Right atrium auricular region (tissue), 2 donors: ENCODE data around the gene HPCAL1. TPM values are rescaled to one million over a fixed set of nuclear protein-coding genes. Genes with fewer than 3 reads are reported as not detected.

Experiments
- DNase-seq: peaks from one replicate; pipeline ENCODE4 v3.0.0-alpha.2; 2019; ENCODE audit warnings: low spot score
- H3K27ac ChIP-seq, 2 donors: fragments of 200-600 bp; sonication (generic); 1 replicate in 1 of 2; 2 replicates in 1 of 2; pipeline ENCODE4 v1.5.1; 2016 to 2019
- H3K27me3 ChIP-seq, 2 donors: fragments of 200-600 bp; sonication (generic); one replicate each; pipeline versions ENCODE4 v1.5.1 to v1.6.0; 2017 to 2019
- H3K36me3 ChIP-seq: fragments of 200-600 bp; sonication (generic); one replicate; pipeline ENCODE4 v1.5.1; 2016
- H3K4me1 ChIP-seq, 2 donors: fragments of 200-600 bp; sonication (generic); one replicate each; pipeline versions ENCODE4 v1.5.1 to v1.6.0; 2017 to 2019
- H3K4me3 ChIP-seq, 2 donors: fragments of 200-600 bp; sonication (generic); 1 replicate in 1 of 2; 2 replicates in 1 of 2; pipeline ENCODE4 v1.5.1; 2017 to 2019; ENCODE audit warnings: mild to moderate bottlenecking in 1 of 2, moderate library complexity in 1 of 2
- H3K9me3 ChIP-seq, 2 donors: fragments of 200-600 bp; sonication (generic); one replicate each; pipeline ENCODE4 v1.5.1; 2019
- total RNA-seq, 2 donors: library from RNA; depleted of rRNA; stranded (reverse); fragments of >200 nt; gene quantifications; one replicate each; pipeline ENCODE4 v1.1.0, GENCODE V29; 2016
- TF ChIP-seq, protein P1 (sequence below), 2 donors: fragments of 200-600 bp; sonication (generic); IDR thresholded peaks; one replicate each; pipeline ENCODE4 v1.5.1; 2019; ENCODE audit warnings: antibody characterized with exemption in 2 of 2

HPCAL1 gene
- total RNA-seq, 2 donors from 2014 or later = 28.7 to 35.5 TPM

DNA sequence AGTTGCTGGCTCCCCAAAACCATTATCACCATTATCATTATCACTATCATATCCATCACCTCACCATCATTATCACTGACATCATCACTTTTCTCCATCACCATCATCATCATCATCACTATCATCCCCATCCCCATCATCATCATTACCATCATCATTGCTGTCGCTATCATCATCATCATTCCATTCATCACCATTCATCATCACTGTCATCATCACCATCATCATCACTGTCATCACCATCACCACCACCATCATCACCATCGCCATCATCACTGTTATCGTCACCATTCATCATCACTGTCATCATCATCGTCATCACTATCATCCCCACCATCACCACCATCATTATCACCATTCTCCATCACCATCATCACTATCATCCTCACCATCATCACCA is 9.0 kb downstream of the HPCAL1 start:
- H3K4me1 ChIP-seq = peaks cover 0 to 15% of the 10 kb centered on the region in 2 donors
- no peak overlapping the region for H3K4me3 ChIP-seq
- H3K36me3 ChIP-seq = no peaks in the 10 kb centered on the region
- DNase-seq = no peak
- TF ChIP-seq, protein P1, sequence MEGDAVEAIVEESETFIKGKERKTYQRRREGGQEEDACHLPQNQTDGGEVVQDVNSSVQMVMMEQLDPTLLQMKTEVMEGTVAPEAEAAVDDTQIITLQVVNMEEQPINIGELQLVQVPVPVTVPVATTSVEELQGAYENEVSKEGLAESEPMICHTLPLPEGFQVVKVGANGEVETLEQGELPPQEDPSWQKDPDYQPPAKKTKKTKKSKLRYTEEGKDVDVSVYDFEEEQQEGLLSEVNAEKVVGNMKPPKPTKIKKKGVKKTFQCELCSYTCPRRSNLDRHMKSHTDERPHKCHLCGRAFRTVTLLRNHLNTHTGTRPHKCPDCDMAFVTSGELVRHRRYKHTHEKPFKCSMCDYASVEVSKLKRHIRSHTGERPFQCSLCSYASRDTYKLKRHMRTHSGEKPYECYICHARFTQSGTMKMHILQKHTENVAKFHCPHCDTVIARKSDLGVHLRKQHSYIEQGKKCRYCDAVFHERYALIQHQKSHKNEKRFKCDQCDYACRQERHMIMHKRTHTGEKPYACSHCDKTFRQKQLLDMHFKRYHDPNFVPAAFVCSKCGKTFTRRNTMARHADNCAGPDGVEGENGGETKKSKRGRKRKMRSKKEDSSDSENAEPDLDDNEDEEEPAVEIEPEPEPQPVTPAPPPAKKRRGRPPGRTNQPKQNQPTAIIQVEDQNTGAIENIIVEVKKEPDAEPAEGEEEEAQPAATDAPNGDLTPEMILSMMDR (IDR thresholded peaks at IDR 0.05) = no peak
- H3K27me3 ChIP-seq = no peaks in the 10 kb centered on the region
- H3K9me3 ChIP-seq = no peaks in the 10 kb centered on the region
- no peak overlapping the region for H3K27ac ChIP-seq

DNA sequence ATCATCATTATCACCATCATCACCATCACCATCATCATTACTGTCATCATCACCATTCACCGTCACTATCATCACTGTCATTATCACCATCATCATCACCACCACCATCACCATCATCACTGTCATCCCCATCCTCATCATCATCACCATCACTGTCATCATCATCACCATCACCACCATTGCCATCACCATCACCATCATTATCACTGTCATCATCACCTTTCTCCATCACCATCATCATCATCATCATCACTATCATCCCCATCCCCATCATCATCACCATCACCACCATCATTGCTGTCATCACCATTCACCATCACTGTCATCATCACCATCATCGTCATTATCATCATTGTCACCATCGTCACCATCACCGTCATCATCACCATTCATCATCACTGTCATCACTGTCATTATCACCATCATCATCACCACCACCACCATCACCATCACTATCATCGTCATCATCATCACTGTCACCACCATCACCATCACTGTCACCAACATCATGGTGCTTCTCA is 9.8 kb downstream of the HPCAL1 start:
- Histone ChIP-seq H3K4me3 (no peak overlapping the region), H3K27ac (no peak overlapping the region), H3K9me3 (no peaks in the 10 kb centered on the region), H3K4me1 (peaks cover 0 to 8% of the 10 kb centered on the region in 2 donors), H3K36me3 (no peaks in the 10 kb centered on the region), H3K27me3 (no peaks in the 10 kb centered on the region)
- TF ChIP-seq, protein P1 (IDR thresholded peaks at IDR 0.05) = no peak
- DNase-seq = no peak

DNA sequence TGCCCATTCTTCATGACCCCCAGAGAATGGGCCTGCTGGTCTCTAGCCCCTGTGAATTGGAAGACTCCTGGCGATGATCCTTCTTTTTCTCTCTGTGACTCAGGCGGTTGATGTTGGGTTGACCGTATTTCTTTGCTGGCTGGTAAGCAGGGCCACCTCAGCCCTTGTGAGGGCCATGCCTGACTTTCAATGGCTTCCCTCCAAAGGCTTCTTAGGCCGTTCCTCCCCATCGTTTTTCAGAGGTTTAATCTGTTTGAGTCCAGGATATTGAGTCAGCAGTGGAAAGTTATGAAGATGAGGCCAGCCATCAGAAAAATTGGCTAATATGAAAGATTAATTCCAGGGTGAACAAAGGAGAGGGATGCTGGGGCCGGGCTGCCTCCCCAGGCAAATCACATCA is 13.6 kb downstream of the HPCAL1 start:
- no peak overlapping the region for H3K4me3 ChIP-seq
- H3K36me3 ChIP-seq = no peaks in the 10 kb centered on the region
- no peak overlapping the region for H3K27ac ChIP-seq
- TF ChIP-seq, protein P1 (IDR thresholded peaks at IDR 0.05) = no peak
- no peaks in the 10 kb centered on the region for H3K9me3 ChIP-seq
- DNase-seq = no peak
- H3K27me3 ChIP-seq = no peaks in the 10 kb centered on the region
- no peaks in the 10 kb centered on the region for H3K4me1 ChIP-seq

DNA sequence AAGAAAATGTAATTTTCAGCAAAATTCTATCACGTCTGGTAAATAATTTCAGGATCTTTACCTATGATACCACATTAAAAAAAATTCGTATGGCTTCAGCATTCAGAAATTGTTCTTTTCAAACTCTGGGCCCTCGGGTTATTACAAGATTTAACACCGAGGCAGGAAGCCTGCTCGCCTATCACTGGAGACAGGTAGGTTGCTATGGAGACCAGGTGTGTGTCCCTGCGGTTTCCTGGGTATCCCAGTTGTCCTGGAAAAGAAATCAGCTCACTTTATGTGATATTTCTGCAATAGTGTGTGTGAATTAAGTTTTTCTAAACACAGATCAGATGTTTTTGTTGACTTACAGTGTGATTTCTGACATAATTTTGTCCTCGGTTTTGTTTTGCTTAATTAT is 14.2 kb downstream of the HPCAL1 start:
- Histone ChIP-seq H3K4me1 (no peaks in the 10 kb centered on the region), H3K27ac (no peak overlapping the region), H3K9me3 (no peaks in the 10 kb centered on the region), H3K36me3 (no peaks in the 10 kb centered on the region), H3K4me3 (no peak overlapping the region), H3K27me3 (no peaks in the 10 kb centered on the region)
- no peak for DNase-seq
- TF ChIP-seq, protein P1 (IDR thresholded peaks at IDR 0.05) = no peak

DNA sequence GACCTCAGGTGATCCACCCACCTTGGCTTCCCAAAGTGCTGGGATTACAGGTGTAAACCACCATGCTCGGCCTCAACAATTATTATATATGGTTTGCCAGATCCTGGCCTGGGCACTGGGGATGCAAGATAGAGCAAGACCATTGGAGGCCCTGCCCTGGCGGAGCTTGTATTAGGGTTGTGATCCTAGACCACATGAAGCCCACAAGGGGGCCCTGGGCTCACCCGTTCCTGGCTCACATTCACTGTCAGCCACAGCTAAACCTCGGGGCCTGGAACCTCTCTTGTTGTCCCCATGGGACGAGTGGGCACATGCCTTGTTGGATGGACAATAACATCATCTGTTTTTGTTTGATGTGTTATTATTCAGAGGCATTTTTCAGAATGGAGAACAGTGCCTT is 14.9 kb downstream of the HPCAL1 start:
- Histone ChIP-seq H3K27ac (no peak overlapping the region), H3K27me3 (no peaks in the 10 kb centered on the region), H3K9me3 (no peaks in the 10 kb centered on the region), H3K36me3 (no peaks in the 10 kb centered on the region), H3K4me1 (no peaks in the 10 kb centered on the region), H3K4me3 (no peak overlapping the region)
- DNase-seq = no peak
- TF ChIP-seq, protein P1 (IDR thresholded peaks at IDR 0.05) = no peak

DNA sequence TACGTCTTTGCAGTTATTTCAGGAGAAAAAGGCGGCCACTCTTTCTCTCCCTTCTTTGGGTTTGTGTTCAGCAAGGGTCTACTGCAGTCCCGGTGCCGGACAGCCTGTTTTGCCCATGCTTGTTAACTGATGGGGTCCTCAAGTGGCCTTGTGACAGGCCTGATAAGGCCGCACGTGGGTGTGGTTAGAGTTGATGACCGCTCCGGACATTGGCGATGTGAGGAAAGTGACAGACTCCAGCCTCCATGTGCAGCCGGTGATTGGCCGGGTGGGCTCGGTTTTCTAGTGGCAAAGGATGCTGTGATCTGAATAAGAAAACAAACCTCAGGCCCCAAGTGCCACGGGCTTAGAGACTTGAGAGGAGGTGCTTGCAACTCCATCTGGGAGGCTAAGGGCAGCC is 15.6 kb downstream of the HPCAL1 start:
- Histone ChIP-seq H3K27ac (no peak overlapping the region), H3K36me3 (no peaks in the 10 kb centered on the region), H3K4me3 (no peak overlapping the region), H3K27me3 (no peaks in the 10 kb centered on the region), H3K9me3 (no peaks in the 10 kb centered on the region), H3K4me1 (no peaks in the 10 kb centered on the region)
- TF ChIP-seq, protein P1 (IDR thresholded peaks at IDR 0.05) = no peak
- DNase-seq = no peak
